Neuron (in vitro differentiated cells): ENCODE results near the gene KISS1R.
"Not testable (repeated sequence)": the region's sequence is repeated elsewhere in the genome, so short reads cannot be mapped to it uniquely, and the experiment has no call there.

Source experiments
- H2AFZ ChIP-seq: one replicate; pipeline ENCODE4 v1.6.1; 2013; ENCODE audit warnings: low read depth, mild to moderate bottlenecking, inconsistent platforms, low read length, moderate library complexity
- H3K27me3 ChIP-seq: one replicate; pipeline ENCODE4 v1.6.1; 2013; ENCODE audit warnings: low read length; ENCODE audit not compliant: insufficient read depth
- H3K36me3 ChIP-seq: one replicate; pipeline ENCODE4 v1.6.1; 2013; ENCODE audit warnings: low read length; ENCODE audit not compliant: insufficient read depth
- H3K4me1 ChIP-seq: one replicate; pipeline ENCODE4 v1.6.1; 2013; ENCODE audit warnings: low read length; ENCODE audit not compliant: insufficient read depth
- H3K4me3 ChIP-seq: 2 replicates; pipeline ENCODE4 v1.5.1; 2013; ENCODE audit warnings: mild to moderate bottlenecking, low read length, moderate library complexity
- H3K9me3 ChIP-seq: one replicate; pipeline ENCODE4 v1.6.1; 2013; ENCODE audit warnings: low read length

KISS1R gene

GRCh38 chr19:876089-876488 is 41.0 kb upstream of the KISS1R start:
- no peak overlapping the region for H2AFZ ChIP-seq
- no peaks in the 10 kb centered on the region for H3K9me3 ChIP-seq
- no peaks in the 10 kb centered on the region for H3K4me1 ChIP-seq
- no peak overlapping the region for H3K4me3 ChIP-seq
- no peaks in the 10 kb centered on the region for H3K27me3 ChIP-seq
- H3K36me3 ChIP-seq, result peaks cover 50% of the 10 kb centered on the region

- Histone ChIP-seq H3K4me3 (no peak overlapping the region), H3K9me3 (no peaks in the 10 kb centered on the region), H2AFZ (no peak overlapping the region), H3K36me3 (peaks cover 54% of the 10 kb centered on the region), H3K27me3 (no peaks in the 10 kb centered on the region), H3K4me1 (no peaks in the 10 kb centered on the region)
These were observed 40.3 kb upstream of the KISS1R start for GRCh38 chr19:876780-877314.

- H3K9me3 ChIP-seq, H3K4me3 ChIP-seq, H2AFZ ChIP-seq, H3K4me1 ChIP-seq, H3K27me3 ChIP-seq: not testable (repeated sequence)
- H3K36me3 ChIP-seq, result peaks cover 64% of the 10 kb centered on the region
These were observed 39.0 kb upstream of the KISS1R start for GRCh38 chr19:877992-878660.

- H3K36me3 ChIP-seq, result peaks cover 65% of the 10 kb centered on the region
These were observed 38.2 kb upstream of the KISS1R start for GRCh38 chr19:878751-879561.

GRCh38 chr19:879711-880438 is 37.3 kb upstream of the KISS1R start:
- Histone ChIP-seq H3K36me3 (peaks cover 69% of the 10 kb centered on the region), H3K4me3 (no peak overlapping the region), H3K9me3 (no peaks in the 10 kb centered on the region), H3K27me3 (no peaks in the 10 kb centered on the region), H3K4me1 (no peaks in the 10 kb centered on the region), H2AFZ (no peak overlapping the region)

More at GRCh38 chr19:878751-879561, 38.2 kb upstream of the KISS1R start:
- not testable (repeated sequence) for H3K4me1 ChIP-seq, H2AFZ ChIP-seq, H3K4me3 ChIP-seq, H3K9me3 ChIP-seq, H3K27me3 ChIP-seq

GRCh38 chr19:881385-882071 is 35.6 kb upstream of the KISS1R start:
- Histone ChIP-seq H3K4me3 (no peak overlapping the region), H2AFZ (no peak overlapping the region), H3K36me3 (peaks cover 70% of the 10 kb centered on the region), H3K9me3 (no peaks in the 10 kb centered on the region), H3K27me3 (no peaks in the 10 kb centered on the region), H3K4me1 (no peaks in the 10 kb centered on the region)

GRCh38 chr19:882871-883497 is 34.1 kb upstream of the KISS1R start:
- H3K4me3 ChIP-seq, result no peak overlapping the region
- H3K27me3 ChIP-seq, result no peaks in the 10 kb centered on the region
- H2AFZ ChIP-seq, result no peak overlapping the region
- no peaks in the 10 kb centered on the region for H3K4me1 ChIP-seq
- peaks cover 67% of the 10 kb centered on the region for H3K36me3 ChIP-seq
- H3K9me3 ChIP-seq, result no peaks in the 10 kb centered on the region

- H3K36me3 ChIP-seq, result peaks cover 71% of the 10 kb centered on the region
- no peak overlapping the region for H3K4me3 ChIP-seq
- no peaks in the 10 kb centered on the region for H3K4me1 ChIP-seq
- H3K27me3 ChIP-seq, result no peaks in the 10 kb centered on the region
- H2AFZ ChIP-seq, result no peak overlapping the region
- H3K9me3 ChIP-seq, result no peaks in the 10 kb centered on the region
These were observed 33.4 kb upstream of the KISS1R start for GRCh38 chr19:883661-884211.

GRCh38 chr19:884420-885211 is 32.5 kb upstream of the KISS1R start:
- H3K4me3 ChIP-seq, result no peak overlapping the region
- no peaks in the 10 kb centered on the region for H3K4me1 ChIP-seq
- peaks cover 74% of the 10 kb centered on the region for H3K36me3 ChIP-seq
- H2AFZ ChIP-seq, result no peak overlapping the region
- no peaks in the 10 kb centered on the region for H3K9me3 ChIP-seq
- H3K27me3 ChIP-seq, result no peaks in the 10 kb centered on the region

- no peaks in the 10 kb centered on the region for H3K9me3 ChIP-seq
- H3K4me3 ChIP-seq, result no peak overlapping the region
- peaks cover 80% of the 10 kb centered on the region for H3K36me3 ChIP-seq
- H2AFZ ChIP-seq, result no peak overlapping the region
- no peaks in the 10 kb centered on the region for H3K4me1 ChIP-seq
- no peaks in the 10 kb centered on the region for H3K27me3 ChIP-seq
These were observed 31.5 kb upstream of the KISS1R start for GRCh38 chr19:885536-886224.

- Histone ChIP-seq H2AFZ (no peak overlapping the region), H3K4me3 (no peak overlapping the region), H3K4me1 (peaks cover 3% of the 10 kb centered on the region), H3K9me3 (no peaks in the 10 kb centered on the region), H3K27me3 (no peaks in the 10 kb centered on the region), H3K36me3 (peaks cover 71% of the 10 kb centered on the region)
These were observed 30.1 kb upstream of the KISS1R start for GRCh38 chr19:887072-887471.
